ENCODE results near the gene MED12.

- no peak for TF ChIP-seq POLR2A (IDR thresholded peaks at IDR 0.05)
- TF ChIP-seq, protein P1, sequence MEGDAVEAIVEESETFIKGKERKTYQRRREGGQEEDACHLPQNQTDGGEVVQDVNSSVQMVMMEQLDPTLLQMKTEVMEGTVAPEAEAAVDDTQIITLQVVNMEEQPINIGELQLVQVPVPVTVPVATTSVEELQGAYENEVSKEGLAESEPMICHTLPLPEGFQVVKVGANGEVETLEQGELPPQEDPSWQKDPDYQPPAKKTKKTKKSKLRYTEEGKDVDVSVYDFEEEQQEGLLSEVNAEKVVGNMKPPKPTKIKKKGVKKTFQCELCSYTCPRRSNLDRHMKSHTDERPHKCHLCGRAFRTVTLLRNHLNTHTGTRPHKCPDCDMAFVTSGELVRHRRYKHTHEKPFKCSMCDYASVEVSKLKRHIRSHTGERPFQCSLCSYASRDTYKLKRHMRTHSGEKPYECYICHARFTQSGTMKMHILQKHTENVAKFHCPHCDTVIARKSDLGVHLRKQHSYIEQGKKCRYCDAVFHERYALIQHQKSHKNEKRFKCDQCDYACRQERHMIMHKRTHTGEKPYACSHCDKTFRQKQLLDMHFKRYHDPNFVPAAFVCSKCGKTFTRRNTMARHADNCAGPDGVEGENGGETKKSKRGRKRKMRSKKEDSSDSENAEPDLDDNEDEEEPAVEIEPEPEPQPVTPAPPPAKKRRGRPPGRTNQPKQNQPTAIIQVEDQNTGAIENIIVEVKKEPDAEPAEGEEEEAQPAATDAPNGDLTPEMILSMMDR (IDR thresholded peaks at IDR 0.05), result no peak
Measured at GRCh38 chrX:71182871-71183270, 64.5 kb downstream of the MED12 start.
